Cardiac muscle cell (in vitro differentiated cells and primary cell): ENCODE measurements around the gene PRDM5. TPM values are rescaled to one million over a fixed set of nuclear protein-coding genes. Genes with fewer than 3 reads are reported as not detected.
A peak's percentile ranks its signal among the peaks of the same experiment; 100 is the strongest.

Experiments used
- DNase-seq, 2 donors: peaks; one replicate each; pipeline versions ENCODE4 v3.0.0 to v3.0.0-alpha.2; 2010 to 2017; ENCODE audit warnings: low read depth in 1 of 2, low spot score in 1 of 2
- H3K27ac ChIP-seq: fragments of 200-600 bp; sonication (generic); 2 replicates; pipeline ENCODE4 v1.5.1; 2016
- H3K27me3 ChIP-seq: fragments of 200-600 bp; sonication (generic); 2 replicates; pipeline ENCODE4 v1.6.0; 2016; ENCODE audit warnings: control low read depth
- H3K36me3 ChIP-seq: fragments of 200-600 bp; sonication (generic); 2 replicates; pipeline ENCODE4 v1.5.1; 2016; ENCODE audit warnings: control low read depth
- H3K4me1 ChIP-seq: fragments of 200-600 bp; sonication (generic); 2 replicates; pipeline ENCODE4 v1.8.1; 2017; ENCODE audit warnings: low read depth, mild to moderate bottlenecking, mixed run types
- H3K4me3 ChIP-seq: fragments of 200-600 bp; sonication (generic); 2 replicates; pipeline ENCODE4 v1.5.1; 2016; ENCODE audit warnings: mild to moderate bottlenecking
- H3K9me3 ChIP-seq: fragments of 200-600 bp; sonication (generic); 2 replicates; pipeline ENCODE4 v1.5.1; 2017; ENCODE audit warnings: low read depth, mild to moderate bottlenecking, control low read depth
- CTCF ChIP-seq: IDR thresholded peaks from 2 replicates; pipeline ENCODE4 v1.5.1; 2012; ENCODE audit warnings: low read depth, mild to moderate bottlenecking, low read length
- polyA plus RNA-seq: library from polyadenylated mRNA; unstranded; fragments of >200 nt; fragmentation: Nextera tagmentation; extraction: Ambion mirVana; gene quantifications from 2 replicates; pipeline ENCODE4 v1.2.1, GENCODE V29; 2016
- total RNA-seq: library from RNA; depleted of rRNA; stranded (reverse); fragments of >200 nt; gene quantifications from 2 replicates; pipeline ENCODE4 v1.2.3, GENCODE V29; 2016

PRDM5 gene
- total and polyA plus RNA-seq, 2 experiments from 2014 or later, result 8.7 to 19.3 TPM

- Histone ChIP-seq H3K36me3 (no peaks in the 10 kb centered on the region), H3K9me3 (no peaks in the 10 kb centered on the region), H3K4me3 (no peak overlapping the region), H3K27me3 (no peaks in the 10 kb centered on the region), H3K4me1 (peaks cover 9% of the 10 kb centered on the region), H3K27ac (no peak overlapping the region)
- TF ChIP-seq CTCF, result no peak
- DNase-seq, result no peak
Observed at GRCh38 chr4:120838784-120839183, 83.7 kb downstream of the PRDM5 start.

DNA sequence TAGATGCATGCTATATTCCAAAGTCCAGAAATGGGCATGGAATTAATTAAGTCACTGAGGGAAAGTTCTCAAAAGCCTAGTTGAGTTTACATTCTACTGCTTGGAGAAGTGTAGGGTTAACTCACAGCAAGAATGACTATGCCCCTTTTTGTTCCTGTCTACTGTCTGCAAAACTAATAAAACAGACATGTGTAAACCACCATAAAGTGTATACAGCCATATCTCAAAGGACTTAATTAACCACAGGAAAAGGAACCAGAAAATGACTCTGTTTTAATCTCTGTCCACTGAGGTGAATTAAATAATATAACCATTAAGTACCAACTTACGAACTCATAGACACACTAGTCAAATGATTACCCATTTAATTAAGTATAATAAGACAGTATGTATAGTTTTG lies 84.9 kb downstream of the PRDM5 start:
- no peak for TF ChIP-seq CTCF

GRCh38 chr4:120835342-120835741 lies 87.2 kb downstream of the PRDM5 start:
- TF ChIP-seq CTCF, result no peak
- Histone ChIP-seq H3K9me3 (no peaks in the 10 kb centered on the region), H3K4me3 (no peak overlapping the region), H3K4me1 (no peaks in the 10 kb centered on the region), H3K36me3 (no peaks in the 10 kb centered on the region), H3K27me3 (no peaks in the 10 kb centered on the region), H3K27ac (no peak overlapping the region)
- no peak for DNase-seq

More for the DNA sequence above, 84.9 kb downstream of the PRDM5 start:
- no peaks in the 10 kb centered on the region for H3K9me3 ChIP-seq
- H3K4me3 ChIP-seq, result no peak overlapping the region
- H3K27me3 ChIP-seq, result no peaks in the 10 kb centered on the region
- DNase-seq, result no peak
- H3K36me3 ChIP-seq, result no peaks in the 10 kb centered on the region
- H3K4me1 ChIP-seq, result peaks cover 8% of the 10 kb centered on the region
- H3K27ac ChIP-seq, result no peak overlapping the region

DNA sequence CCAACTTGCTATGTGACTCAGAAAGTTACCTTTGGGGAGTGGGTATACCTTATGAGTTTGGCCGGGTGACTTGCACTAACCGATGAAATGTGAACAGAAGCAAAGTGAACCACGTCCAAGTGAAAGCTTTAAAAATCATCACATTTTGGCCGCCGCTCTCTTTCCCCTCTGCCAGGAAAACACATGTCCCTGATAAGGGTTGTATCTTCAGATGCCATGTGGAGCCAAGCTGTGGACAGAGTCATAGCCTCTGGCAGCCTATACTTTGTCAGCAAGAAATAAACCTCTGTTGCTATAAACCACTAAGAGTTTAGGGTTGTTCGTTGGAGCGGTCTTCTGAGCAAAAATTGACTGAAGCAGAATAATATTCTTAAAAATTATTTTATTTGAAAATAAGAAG lies 92.3 kb downstream of the PRDM5 start:
- peak in 1 of 2 donors; percentile 54 for DNase-seq
- Histone ChIP-seq H3K4me3 (no peak overlapping the region), H3K9me3 (no peaks in the 10 kb centered on the region), H3K27ac (no peak overlapping the region), H3K4me1 (peaks cover 7% of the 10 kb centered on the region), H3K27me3 (no peaks in the 10 kb centered on the region), H3K36me3 (no peaks in the 10 kb centered on the region)
- no peak for TF ChIP-seq CTCF

DNA sequence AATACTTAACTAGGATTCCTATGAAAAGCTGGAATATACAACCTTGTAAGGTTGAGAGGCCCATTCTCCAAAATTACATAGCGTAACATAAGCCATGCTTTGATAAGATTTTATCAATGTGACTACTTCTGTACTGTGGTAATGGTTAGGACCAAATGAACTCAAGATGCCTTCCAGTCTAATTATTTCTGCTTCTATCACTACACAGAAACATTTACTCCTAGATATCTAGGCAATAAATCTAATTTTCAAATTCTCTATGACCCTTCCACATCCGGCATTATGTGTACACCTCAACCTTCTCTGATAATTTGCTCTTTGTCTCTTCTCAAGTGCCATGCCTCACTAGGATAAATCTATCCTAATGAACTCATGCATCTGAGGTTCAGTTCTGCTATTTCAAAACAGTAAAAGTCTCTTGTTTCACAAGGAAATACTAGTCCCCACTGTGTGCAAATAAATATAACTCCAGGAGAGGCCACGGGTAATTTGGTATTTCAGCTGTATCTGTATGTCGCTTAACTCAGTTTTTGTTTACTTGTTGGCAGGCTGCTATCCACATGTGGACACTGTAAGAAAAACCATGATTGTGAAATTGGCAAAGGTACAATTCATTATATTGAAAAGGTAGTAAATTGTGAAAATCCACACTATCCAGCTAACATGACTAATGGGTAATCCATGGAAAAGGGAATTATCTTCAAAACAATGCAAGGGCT lies 93.3 kb downstream of the PRDM5 start:
- peaks cover 7% of the 10 kb centered on the region for H3K4me1 ChIP-seq
- no peak for TF ChIP-seq CTCF
- DNase-seq, result peak in 1 of 2 donors; percentile 31
- H3K36me3 ChIP-seq, result no peaks in the 10 kb centered on the region
- no peak overlapping the region for H3K4me3 ChIP-seq
- H3K9me3 ChIP-seq, result no peaks in the 10 kb centered on the region
- no peak overlapping the region for H3K27ac ChIP-seq
- H3K27me3 ChIP-seq, result no peaks in the 10 kb centered on the region
